Umbilical cord (tissue), 2 donors: ENCODE measurements around the gene MB21D2. TPM values are rescaled to one million over a fixed set of nuclear protein-coding genes. Genes with fewer than 3 reads are reported as not detected.
"Not testable (repeated sequence)": the region's sequence is repeated elsewhere in the genome, so short reads cannot be mapped to it uniquely, and the experiment has no call there.

ENCODE experiments used
- DNase-seq: peaks from one replicate; pipeline ENCODE4 v3.0.0-alpha.2; 2015; ENCODE audit warnings: low spot score
- total RNA-seq: library from RNA; depleted of rRNA; stranded (reverse); fragments of >200 nt; gene quantifications from one replicate; pipeline ENCODE4 v1.2.3, GENCODE V29; 2014; ENCODE audit warnings: low replicate concordance; ENCODE audit not compliant: insufficient read depth

MB21D2 gene
- total RNA-seq, 1 donor from 2014 or later: 31.1 TPM

- peak; percentile 72 for DNase-seq
Observed at GRCh38 chr3:192812743-192813383, 104.8 kb downstream of the MB21D2 start.

DNA sequence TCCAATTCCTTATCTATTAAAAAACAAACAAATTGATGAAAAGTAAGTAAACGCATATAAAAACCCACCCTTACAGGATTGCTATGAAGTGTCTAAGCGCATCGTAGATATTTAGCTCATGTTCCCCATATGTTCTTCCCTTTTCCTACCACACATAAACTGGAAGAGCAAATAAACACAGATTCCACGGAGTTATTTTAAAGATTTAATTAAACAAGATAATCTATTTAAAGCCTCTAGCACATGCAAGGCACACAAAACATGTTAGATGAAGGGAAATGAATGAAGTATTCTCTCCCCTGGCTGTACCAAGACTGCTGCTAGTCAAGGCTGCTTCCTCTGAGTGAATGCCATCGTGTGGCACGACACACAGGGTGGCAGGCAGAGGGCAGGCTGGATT is 111.9 kb downstream of the MB21D2 start:
- DNase-seq: no peak

DNA sequence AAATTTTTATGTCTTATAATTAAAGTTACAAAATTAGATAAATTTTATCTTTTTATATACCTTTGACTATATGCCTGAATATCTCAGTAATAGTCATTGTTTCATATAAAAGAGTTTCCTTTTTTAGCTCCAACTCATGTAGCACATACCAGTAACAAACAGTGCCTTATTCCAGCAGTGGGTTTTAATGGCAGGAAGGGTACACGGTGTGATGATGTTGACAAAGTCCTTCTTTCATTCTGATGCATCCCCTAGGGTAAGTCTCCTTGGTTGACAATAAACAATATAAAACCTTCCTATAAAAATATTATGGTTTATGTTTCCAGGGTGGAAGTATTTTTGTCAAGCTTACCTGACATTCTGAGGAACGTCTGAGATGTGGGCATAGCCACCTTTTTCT is 113.2 kb downstream of the MB21D2 start:
- DNase-seq: no peak

DNA sequence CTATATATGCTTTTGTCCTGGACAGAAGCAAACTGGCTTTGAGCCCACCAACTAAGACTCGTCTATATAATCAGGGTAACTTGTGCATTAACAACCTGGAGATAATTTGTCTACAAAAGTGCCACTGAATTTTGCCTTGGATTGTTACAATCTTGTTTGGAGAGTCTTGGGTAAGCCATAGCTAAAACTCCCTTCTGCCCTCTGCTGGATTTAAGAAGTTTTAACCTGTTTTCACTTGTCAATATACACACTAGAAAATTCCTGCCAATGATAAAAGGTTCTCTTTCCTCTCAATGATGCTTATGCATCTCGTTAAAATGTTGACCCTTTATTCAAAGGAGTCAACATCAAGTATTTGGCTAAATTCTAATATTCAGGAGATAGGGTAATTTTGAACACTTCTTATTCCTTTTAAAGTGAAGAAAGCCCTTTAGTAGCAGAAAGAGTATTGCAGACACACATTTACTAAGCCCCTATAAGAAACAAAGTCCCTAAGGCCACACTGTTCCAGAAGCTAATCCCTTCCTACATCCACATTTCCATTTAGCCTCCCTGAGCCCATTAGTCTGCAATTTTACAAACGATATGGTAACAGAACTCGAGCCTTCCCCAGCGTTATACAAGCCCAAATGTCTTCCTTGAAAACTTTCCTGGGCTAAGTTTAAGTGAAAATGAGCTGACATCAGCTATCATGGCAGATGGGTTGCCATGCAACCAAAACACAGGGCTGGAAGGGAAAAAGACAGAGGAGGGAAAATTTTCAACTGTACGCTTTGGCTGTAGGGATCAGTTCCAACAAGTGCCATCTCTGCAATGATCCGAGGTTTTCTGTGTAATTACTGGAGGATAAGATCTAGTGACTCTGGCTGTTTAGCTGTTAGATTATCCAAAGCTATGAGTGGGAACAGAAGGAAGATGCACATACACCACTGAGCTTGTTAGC is 114.4 kb downstream of the MB21D2 start:
- peak; percentile 29 for DNase-seq

- no peak for DNase-seq
Observed at GRCh38 chr3:192801985-192802384, 115.7 kb downstream of the MB21D2 start.

DNA sequence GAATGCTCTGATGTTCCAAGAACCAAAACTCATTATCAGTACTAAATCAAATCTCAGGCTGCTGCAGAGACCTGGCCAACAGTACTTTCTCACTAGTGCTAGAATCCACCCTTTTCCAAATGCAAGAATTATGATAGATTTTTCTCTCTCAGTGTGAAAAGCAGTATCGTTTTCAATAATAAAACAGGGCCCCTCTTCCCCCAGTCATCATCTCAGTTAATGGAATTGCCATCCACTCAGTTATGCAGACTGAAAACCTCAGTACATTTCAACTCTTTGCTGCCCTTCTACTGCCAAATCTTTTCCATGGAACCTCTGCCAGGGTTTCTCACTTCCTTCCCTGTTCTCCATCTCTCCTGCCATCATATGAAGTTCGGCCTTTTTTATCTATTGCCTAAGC is 117.9 kb downstream of the MB21D2 start:
- no peak for DNase-seq

- DNase-seq: peak; percentile 15
Observed at GRCh38 chr3:192795021-192795420, 122.6 kb downstream of the MB21D2 start.

DNA sequence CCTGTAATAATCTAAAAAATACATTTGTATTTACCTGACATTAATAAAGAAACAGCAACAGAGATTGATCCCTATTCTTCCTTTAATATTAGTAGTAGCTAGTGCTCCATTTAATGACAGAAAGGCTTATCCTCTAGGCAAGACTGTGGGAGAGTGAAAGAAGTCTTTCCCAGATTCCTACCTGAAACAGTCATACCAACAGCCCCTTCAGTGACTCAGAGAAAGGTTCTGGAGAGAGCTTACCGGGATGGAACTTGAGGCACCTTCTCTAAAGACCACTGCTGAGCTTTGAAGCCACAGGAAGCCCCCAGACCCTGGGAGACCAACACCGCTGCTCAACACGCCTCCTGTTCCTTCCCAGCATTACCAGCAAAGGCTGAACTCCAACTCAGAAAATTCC is 123.4 kb downstream of the MB21D2 start:
- DNase-seq: no peak

DNA sequence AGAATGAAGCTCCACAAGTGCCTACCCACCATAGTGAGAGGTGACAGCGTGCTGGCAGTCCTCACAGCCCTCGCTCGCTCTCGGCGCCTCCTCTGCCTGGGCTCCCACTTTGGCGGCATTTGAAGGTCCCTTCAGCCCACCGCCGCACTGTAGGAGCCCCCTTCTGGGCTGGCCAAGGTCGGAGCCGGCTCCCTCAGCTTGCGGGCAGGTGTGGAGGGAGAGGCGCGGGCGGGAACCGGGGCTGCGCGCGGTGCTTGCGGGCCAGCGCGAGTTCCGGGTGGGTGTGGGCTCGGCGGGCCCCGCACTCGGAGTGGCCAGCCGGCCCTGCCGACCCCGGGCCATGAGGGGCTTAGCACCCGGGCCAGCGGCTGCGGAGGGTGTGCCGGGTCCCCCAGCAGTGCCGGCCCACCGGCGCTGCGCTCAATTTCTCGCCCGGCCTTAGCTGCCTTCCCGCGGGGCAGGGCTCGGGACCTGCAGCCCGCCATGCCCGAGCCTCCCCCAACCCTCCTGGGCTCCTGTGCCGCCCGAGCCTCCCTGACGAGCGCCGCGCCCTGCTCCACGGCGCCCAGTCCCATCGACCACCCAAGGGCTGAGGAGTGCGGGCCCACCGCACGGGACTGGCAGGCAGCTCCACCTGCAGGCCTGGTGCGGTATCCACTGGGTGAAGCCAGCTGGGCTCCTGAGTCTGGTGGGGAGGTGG is 128.7 kb downstream of the MB21D2 start:
- DNase-seq: not testable (repeated sequence)

DNA sequence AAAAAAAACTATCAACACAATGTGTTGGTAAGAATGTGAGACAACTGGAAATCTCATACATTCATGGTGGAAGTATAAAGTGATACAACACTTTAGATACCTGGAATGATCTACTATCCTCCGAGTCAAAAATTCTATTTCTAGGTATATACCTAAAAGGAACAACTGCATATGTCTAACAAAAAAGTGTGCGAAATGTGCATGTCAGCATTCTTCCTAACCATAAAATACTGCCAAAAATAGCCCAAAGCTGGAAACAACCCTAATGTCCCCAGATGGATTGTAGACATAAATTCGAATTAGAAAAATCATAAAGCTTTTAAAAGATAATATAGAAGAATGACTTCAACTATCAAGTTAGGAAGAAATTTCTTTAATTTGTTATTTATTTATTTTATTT is 139.1 kb downstream of the MB21D2 start:
- DNase-seq: no peak

DNA sequence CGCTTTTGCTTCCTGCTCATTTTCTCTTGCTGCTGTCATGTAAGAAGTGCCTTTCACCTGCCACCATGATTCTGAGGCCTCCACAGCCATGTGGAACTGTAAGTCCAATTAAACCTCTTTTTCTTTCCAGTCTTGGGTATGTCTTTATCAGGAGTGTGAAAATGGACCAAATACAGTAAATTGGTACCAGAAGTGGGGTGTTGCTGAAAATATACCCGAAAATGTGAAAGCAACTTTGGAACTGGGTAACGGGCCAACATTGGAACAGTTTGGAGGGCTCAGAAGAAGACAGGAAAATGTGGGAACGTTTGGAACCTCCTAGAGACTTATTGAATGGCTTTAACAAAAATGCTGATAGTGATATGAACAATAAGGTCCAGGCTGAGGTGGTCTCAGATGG is 143.3 kb downstream of the MB21D2 start:
- not testable (repeated sequence) for DNase-seq

- peak; percentile 11 for DNase-seq
Observed at GRCh38 chr3:192772240-192772894, 145.3 kb downstream of the MB21D2 start.

GRCh38 chr3:192758654-192759053 is 159.0 kb downstream of the MB21D2 start:
- DNase-seq: no peak

DNA sequence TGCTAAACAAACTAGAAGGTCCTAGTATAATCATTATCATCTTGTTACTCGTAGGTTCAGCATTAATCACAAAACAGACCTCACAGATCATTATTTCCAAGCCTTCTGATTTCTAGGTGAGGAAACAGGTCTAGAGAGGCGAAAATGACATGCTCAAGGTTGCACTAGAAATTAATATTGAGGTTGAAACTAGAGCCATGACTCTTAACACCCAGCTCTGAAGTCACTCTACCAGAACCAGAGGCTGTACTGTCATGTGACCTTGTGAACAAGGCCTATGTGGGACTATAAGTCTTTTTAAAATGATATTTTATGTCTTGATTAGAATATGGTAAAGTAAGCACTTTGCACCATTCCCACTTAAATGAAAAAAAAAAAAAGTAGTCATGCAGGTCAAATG is 166.5 kb downstream of the MB21D2 start:
- DNase-seq: no peak

GRCh38 chr3:192750201-192750600 is 167.5 kb downstream of the MB21D2 start:
- DNase-seq: no peak

GRCh38 chr3:192747746-192748145 is 169.9 kb downstream of the MB21D2 start:
- no peak for DNase-seq

GRCh38 chr3:192747145-192747544 is 170.5 kb downstream of the MB21D2 start:
- DNase-seq: no peak

Other genes starting within 250 kb of the MB21D2 start
- gene FGF12, start 190.3 kb downstream of the MB21D2 start, total RNA-seq: 7.0 TPM